ENCODE measurements around the gene ZNF621. TPM values are rescaled to one million over a fixed set of nuclear protein-coding genes. Genes with fewer than 3 reads are reported as not detected.
A peak's percentile ranks its signal among the peaks of the same experiment; 100 is the strongest.

ZNF621 gene
- total RNA-seq, 1 experiment from 2014 or later, result 20.0 TPM

DNA sequence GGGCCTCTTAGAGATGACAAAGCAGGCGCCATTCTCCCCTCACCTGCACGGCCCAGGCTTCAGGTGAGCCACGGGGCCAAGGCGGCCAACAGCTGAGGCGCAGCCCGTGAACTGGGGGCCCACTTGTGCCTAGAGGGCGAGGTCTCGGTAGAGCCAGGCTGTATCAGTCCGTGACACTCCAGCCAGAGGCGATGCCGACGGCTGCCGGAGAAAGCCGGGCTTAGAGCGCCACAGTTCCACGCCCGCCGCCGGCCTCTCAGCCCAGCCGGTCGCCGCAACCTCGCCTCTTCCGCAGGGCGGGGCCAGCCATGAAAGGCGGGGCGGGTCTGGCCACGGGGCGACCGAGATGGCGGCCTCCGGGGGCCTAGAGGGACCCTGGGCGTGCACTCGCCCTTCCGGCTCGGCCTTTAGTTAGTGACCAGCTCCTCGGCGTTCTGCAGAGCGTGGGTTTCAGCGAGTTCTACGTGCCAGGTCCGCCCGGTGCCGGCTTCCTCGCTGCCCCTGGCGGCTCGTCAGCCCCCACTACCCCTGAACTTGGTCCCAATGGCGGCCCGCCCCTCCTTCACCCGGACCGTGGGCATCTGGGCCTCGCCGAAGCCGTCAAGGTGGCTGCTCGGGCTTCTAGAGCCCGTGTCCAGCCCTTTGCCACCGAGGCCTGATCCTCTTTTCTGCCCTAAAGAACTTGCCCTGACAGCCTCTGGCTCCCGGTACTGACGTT lies at the start of gene ZNF621 (continued):
- TF ChIP-seq, protein P1, sequence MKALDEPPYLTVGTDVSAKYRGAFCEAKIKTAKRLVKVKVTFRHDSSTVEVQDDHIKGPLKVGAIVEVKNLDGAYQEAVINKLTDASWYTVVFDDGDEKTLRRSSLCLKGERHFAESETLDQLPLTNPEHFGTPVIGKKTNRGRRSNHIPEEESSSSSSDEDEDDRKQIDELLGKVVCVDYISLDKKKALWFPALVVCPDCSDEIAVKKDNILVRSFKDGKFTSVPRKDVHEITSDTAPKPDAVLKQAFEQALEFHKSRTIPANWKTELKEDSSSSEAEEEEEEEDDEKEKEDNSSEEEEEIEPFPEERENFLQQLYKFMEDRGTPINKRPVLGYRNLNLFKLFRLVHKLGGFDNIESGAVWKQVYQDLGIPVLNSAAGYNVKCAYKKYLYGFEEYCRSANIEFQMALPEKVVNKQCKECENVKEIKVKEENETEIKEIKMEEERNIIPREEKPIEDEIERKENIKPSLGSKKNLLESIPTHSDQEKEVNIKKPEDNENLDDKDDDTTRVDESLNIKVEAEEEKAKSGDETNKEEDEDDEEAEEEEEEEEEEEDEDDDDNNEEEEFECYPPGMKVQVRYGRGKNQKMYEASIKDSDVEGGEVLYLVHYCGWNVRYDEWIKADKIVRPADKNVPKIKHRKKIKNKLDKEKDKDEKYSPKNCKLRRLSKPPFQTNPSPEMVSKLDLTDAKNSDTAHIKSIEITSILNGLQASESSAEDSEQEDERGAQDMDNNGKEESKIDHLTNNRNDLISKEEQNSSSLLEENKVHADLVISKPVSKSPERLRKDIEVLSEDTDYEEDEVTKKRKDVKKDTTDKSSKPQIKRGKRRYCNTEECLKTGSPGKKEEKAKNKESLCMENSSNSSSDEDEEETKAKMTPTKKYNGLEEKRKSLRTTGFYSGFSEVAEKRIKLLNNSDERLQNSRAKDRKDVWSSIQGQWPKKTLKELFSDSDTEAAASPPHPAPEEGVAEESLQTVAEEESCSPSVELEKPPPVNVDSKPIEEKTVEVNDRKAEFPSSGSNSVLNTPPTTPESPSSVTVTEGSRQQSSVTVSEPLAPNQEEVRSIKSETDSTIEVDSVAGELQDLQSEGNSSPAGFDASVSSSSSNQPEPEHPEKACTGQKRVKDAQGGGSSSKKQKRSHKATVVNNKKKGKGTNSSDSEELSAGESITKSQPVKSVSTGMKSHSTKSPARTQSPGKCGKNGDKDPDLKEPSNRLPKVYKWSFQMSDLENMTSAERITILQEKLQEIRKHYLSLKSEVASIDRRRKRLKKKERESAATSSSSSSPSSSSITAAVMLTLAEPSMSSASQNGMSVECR (CRISPR knock-in tag; IDR thresholded peaks at IDR 0.05; ENCODE audit: borderline replicate concordance), result peak; percentile 88
- TF ChIP-seq FOXP1 (CRISPR knock-in tag; IDR thresholded peaks at IDR 0.05; ENCODE audit: borderline replicate concordance) (peak; percentile 97), MXD4 (CRISPR knock-in tag; IDR thresholded peaks at IDR 0.05; ENCODE audit: borderline replicate concordance) (no peak), CREM (CRISPR knock-in tag; IDR thresholded peaks at IDR 0.05) (peak; percentile 67; the same call in 1 of the 2 replicates), SMAD4 (CRISPR knock-in tag; IDR thresholded peaks at IDR 0.05) (no peak), KAT7 (CRISPR knock-in tag; IDR thresholded peaks at IDR 0.05; ENCODE audit: borderline replicate concordance) (peak; percentile 84; the same call in 1 of the 2 replicates), ZBTB21 (CRISPR knock-in tag; IDR thresholded peaks at IDR 0.05; ENCODE audit: borderline replicate concordance) (no peak), ATF1 (CRISPR knock-in tag; IDR thresholded peaks at IDR 0.05) (no peak), ZNF138 (CRISPR knock-in tag; conservative IDR thresholded peaks at IDR 0.05) (no peak), NR2C2 (CRISPR knock-in tag; IDR thresholded peaks at IDR 0.05) (no peak), NFYB (CRISPR knock-in tag; conservative IDR thresholded peaks at IDR 0.05; ENCODE audit: low read depth) (peak; percentile 32; the same call in 1 of the 2 replicates), FOXK1 (CRISPR knock-in tag; IDR thresholded peaks at IDR 0.05) (peak; percentile 60; the same call in 1 of the 2 replicates), HMGA2 (CRISPR knock-in tag; IDR thresholded peaks at IDR 0.05) (no peak), GTF2I (CRISPR knock-in tag; conservative IDR thresholded peaks at IDR 0.05) (no peak), TEAD4 (CRISPR knock-in tag; IDR thresholded peaks at IDR 0.05) (no peak), PRRX2 (CRISPR knock-in tag; IDR thresholded peaks at IDR 0.05) (no peak), CREB1 (CRISPR knock-in tag; IDR thresholded peaks at IDR 0.05) (no peak), RELA (CRISPR knock-in tag; IDR thresholded peaks at IDR 0.05; ENCODE audit: borderline replicate concordance) (0 out of 2 replicates have a peak, but pooled peaks have one; percentile 22), ZNF671 (CRISPR knock-in tag; IDR thresholded peaks at IDR 0.05) (no peak), TEAD1 (CRISPR knock-in tag; IDR thresholded peaks at IDR 0.05) (no peak; the same call in 1 of the 2 replicates)
- TF ChIP-seq, protein P2, sequence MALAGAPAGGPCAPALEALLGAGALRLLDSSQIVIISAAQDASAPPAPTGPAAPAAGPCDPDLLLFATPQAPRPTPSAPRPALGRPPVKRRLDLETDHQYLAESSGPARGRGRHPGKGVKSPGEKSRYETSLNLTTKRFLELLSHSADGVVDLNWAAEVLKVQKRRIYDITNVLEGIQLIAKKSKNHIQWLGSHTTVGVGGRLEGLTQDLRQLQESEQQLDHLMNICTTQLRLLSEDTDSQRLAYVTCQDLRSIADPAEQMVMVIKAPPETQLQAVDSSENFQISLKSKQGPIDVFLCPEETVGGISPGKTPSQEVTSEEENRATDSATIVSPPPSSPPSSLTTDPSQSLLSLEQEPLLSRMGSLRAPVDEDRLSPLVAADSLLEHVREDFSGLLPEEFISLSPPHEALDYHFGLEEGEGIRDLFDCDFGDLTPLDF (CRISPR knock-in tag; IDR thresholded peaks at IDR 0.05), result 0 out of 2 replicates have a peak, but pooled peaks have one; percentile 16
- TF ChIP-seq, protein P3, sequence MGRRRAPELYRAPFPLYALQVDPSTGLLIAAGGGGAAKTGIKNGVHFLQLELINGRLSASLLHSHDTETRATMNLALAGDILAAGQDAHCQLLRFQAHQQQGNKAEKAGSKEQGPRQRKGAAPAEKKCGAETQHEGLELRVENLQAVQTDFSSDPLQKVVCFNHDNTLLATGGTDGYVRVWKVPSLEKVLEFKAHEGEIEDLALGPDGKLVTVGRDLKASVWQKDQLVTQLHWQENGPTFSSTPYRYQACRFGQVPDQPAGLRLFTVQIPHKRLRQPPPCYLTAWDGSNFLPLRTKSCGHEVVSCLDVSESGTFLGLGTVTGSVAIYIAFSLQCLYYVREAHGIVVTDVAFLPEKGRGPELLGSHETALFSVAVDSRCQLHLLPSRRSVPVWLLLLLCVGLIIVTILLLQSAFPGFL (CRISPR knock-in tag; IDR thresholded peaks at IDR 0.05; ENCODE audit: borderline replicate concordance), result 0 out of 2 replicates have a peak, but pooled peaks have one; percentile 15
- TF ChIP-seq, protein P4, sequence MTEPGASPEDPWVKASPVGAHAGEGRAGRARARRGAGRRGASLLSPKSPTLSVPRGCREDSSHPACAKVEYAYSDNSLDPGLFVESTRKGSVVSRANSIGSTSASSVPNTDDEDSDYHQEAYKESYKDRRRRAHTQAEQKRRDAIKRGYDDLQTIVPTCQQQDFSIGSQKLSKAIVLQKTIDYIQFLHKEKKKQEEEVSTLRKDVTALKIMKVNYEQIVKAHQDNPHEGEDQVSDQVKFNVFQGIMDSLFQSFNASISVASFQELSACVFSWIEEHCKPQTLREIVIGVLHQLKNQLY (CRISPR knock-in tag; IDR thresholded peaks at IDR 0.05), result no peak
- TF ChIP-seq, protein P5, sequence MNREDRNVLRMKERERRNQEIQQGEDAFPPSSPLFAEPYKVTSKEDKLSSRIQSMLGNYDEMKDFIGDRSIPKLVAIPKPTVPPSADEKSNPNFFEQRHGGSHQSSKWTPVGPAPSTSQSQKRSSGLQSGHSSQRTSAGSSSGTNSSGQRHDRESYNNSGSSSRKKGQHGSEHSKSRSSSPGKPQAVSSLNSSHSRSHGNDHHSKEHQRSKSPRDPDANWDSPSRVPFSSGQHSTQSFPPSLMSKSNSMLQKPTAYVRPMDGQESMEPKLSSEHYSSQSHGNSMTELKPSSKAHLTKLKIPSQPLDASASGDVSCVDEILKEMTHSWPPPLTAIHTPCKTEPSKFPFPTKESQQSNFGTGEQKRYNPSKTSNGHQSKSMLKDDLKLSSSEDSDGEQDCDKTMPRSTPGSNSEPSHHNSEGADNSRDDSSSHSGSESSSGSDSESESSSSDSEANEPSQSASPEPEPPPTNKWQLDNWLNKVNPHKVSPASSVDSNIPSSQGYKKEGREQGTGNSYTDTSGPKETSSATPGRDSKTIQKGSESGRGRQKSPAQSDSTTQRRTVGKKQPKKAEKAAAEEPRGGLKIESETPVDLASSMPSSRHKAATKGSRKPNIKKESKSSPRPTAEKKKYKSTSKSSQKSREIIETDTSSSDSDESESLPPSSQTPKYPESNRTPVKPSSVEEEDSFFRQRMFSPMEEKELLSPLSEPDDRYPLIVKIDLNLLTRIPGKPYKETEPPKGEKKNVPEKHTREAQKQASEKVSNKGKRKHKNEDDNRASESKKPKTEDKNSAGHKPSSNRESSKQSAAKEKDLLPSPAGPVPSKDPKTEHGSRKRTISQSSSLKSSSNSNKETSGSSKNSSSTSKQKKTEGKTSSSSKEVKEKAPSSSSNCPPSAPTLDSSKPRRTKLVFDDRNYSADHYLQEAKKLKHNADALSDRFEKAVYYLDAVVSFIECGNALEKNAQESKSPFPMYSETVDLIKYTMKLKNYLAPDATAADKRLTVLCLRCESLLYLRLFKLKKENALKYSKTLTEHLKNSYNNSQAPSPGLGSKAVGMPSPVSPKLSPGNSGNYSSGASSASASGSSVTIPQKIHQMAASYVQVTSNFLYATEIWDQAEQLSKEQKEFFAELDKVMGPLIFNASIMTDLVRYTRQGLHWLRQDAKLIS (CRISPR knock-in tag; IDR thresholded peaks at IDR 0.05; ENCODE audit: borderline replicate concordance), result no peak
- TF ChIP-seq, protein P6, sequence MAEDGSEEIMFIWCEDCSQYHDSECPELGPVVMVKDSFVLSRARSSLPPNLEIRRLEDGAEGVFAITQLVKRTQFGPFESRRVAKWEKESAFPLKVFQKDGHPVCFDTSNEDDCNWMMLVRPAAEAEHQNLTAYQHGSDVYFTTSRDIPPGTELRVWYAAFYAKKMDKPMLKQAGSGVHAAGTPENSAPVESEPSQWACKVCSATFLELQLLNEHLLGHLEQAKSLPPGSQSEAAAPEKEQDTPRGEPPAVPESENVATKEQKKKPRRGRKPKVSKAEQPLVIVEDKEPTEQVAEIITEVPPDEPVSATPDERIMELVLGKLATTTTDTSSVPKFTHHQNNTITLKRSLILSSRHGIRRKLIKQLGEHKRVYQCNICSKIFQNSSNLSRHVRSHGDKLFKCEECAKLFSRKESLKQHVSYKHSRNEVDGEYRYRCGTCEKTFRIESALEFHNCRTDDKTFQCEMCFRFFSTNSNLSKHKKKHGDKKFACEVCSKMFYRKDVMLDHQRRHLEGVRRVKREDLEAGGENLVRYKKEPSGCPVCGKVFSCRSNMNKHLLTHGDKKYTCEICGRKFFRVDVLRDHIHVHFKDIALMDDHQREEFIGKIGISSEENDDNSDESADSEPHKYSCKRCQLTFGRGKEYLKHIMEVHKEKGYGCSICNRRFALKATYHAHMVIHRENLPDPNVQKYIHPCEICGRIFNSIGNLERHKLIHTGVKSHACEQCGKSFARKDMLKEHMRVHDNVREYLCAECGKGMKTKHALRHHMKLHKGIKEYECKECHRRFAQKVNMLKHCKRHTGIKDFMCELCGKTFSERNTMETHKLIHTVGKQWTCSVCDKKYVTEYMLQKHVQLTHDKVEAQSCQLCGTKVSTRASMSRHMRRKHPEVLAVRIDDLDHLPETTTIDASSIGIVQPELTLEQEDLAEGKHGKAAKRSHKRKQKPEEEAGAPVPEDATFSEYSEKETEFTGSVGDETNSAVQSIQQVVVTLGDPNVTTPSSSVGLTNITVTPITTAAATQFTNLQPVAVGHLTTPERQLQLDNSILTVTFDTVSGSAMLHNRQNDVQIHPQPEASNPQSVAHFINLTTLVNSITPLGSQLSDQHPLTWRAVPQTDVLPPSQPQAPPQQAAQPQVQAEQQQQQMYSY (CRISPR knock-in tag; IDR thresholded peaks at IDR 0.05), result no peak
